Measurements from ENCODE around the gene FGB.

GRCh38 chr4:154527308-154527707, 35.5 kb upstream of the FGB start:
- TF ChIP-seq, protein P1, sequence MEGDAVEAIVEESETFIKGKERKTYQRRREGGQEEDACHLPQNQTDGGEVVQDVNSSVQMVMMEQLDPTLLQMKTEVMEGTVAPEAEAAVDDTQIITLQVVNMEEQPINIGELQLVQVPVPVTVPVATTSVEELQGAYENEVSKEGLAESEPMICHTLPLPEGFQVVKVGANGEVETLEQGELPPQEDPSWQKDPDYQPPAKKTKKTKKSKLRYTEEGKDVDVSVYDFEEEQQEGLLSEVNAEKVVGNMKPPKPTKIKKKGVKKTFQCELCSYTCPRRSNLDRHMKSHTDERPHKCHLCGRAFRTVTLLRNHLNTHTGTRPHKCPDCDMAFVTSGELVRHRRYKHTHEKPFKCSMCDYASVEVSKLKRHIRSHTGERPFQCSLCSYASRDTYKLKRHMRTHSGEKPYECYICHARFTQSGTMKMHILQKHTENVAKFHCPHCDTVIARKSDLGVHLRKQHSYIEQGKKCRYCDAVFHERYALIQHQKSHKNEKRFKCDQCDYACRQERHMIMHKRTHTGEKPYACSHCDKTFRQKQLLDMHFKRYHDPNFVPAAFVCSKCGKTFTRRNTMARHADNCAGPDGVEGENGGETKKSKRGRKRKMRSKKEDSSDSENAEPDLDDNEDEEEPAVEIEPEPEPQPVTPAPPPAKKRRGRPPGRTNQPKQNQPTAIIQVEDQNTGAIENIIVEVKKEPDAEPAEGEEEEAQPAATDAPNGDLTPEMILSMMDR (IDR thresholded peaks at IDR 0.05), result no peak
- no peak for TF ChIP-seq EZH2 (IDR thresholded peaks at IDR 0.05)
